ENCODE results near the gene CHRNE.

CHRNE gene

GRCh38 chr17:4863321-4863720, 39.6 kb downstream of the CHRNE start:
- WGBS = 100% methylated on average over 1 of the region's 1 CpG
- no peak for DNase-seq

GRCh38 chr17:4862720-4863119, 40.2 kb downstream of the CHRNE start:
- H3K18ac ChIP-seq (ENCODE audit: low read depth in 1 of 2, low read length in 2 of 2) = no peak overlapping the region
- no peak overlapping the region for H3K4me2 ChIP-seq (ENCODE audit: low read length, poor library complexity, severe bottlenecking)
- H3K4me3 ChIP-seq (ENCODE audit: insufficient read depth in 1 of 2, low read depth in 1 of 2, low read length in 2 of 2) = no peak overlapping the region
- 86% methylated on average over 4 of the region's 4 CpGs for WGBS
- H2BK120ac ChIP-seq (ENCODE audit: low read depth, low read length) = no peak overlapping the region
- no peak overlapping the region for H2BK5ac ChIP-seq (ENCODE audit: low read depth, low read length, poor library complexity, severe bottlenecking)
- DNase-seq = no peak
- H3K36me3 ChIP-seq (ENCODE audit: control insufficient read depth in 1 of 2, insufficient read depth in 2 of 2, low read depth in 1 of 2, low read length in 2 of 2) = peaks cover 7 to 18% of the 10 kb centered on the region in 2 experiments
- H3K9me3 ChIP-seq (ENCODE audit: control insufficient read depth, low read length) = no peaks in the 10 kb centered on the region
- H3K4me1 ChIP-seq (ENCODE audit: control insufficient read depth, insufficient read depth, low read depth, low read length) = peaks cover 9% of the 10 kb centered on the region
- H3K23ac ChIP-seq (ENCODE audit: low read length in 2 of 2) = no peak overlapping the region
- peaks cover 28% of the 10 kb centered on the region for H3K79me1 ChIP-seq (replicated peaks; ENCODE audit: low read length, poor library complexity, severe bottlenecking)
- H4K8ac ChIP-seq (ENCODE audit: low read length) = no peak overlapping the region
- no peak overlapping the region for H3K4ac ChIP-seq (ENCODE audit: low read depth in 1 of 2, low read length in 2 of 2)
- H3K27ac ChIP-seq (ENCODE audit: low read length, poor library complexity, severe bottlenecking) = no peak overlapping the region
- H3K14ac ChIP-seq (ENCODE audit: low read length in 2 of 2) = no peak overlapping the region
- H2BK15ac ChIP-seq (ENCODE audit: low read depth, poor library complexity, severe bottlenecking) = no peak overlapping the region
- H2BK12ac ChIP-seq (ENCODE audit: low read length in 2 of 2) = no peak overlapping the region
- H4K91ac ChIP-seq (ENCODE audit: low read length) = no peak overlapping the region
- H3K27me3 ChIP-seq (ENCODE audit: control insufficient read depth in 1 of 2, insufficient read depth in 1 of 2, low read length in 2 of 2) = no peaks in the 10 kb centered on the region
- H2AK5ac ChIP-seq (ENCODE audit: low read length, severe bottlenecking) = no peak overlapping the region
- no peak overlapping the region for H3K9ac ChIP-seq (ENCODE audit: low read length)
- H2AFZ ChIP-seq (ENCODE audit: low read depth, low read length) = no peak overlapping the region

More at GRCh38 chr17:4863321-4863720, 39.6 kb downstream of the CHRNE start:
- Histone ChIP-seq H3K4me2 (ENCODE audit: low read length, poor library complexity, severe bottlenecking) (no peak overlapping the region), H3K9me3 (ENCODE audit: control insufficient read depth, low read length) (no peaks in the 10 kb centered on the region), H3K79me1 (replicated peaks; ENCODE audit: low read length, poor library complexity, severe bottlenecking) (peaks cover 29% of the 10 kb centered on the region), H3K27ac (ENCODE audit: low read length, poor library complexity, severe bottlenecking) (no peak overlapping the region), H2BK5ac (ENCODE audit: low read depth, low read length, poor library complexity, severe bottlenecking) (no peak overlapping the region), H3K14ac (ENCODE audit: low read length in 2 of 2) (no peak overlapping the region), H2BK15ac (ENCODE audit: low read depth, poor library complexity, severe bottlenecking) (no peak overlapping the region), H3K27me3 (ENCODE audit: control insufficient read depth in 1 of 2, insufficient read depth in 1 of 2, low read length in 2 of 2) (no peaks in the 10 kb centered on the region), H3K18ac (ENCODE audit: low read depth in 1 of 2, low read length in 2 of 2) (no peak overlapping the region), H2BK120ac (ENCODE audit: low read depth, low read length) (no peak overlapping the region), H2BK12ac (ENCODE audit: low read length in 2 of 2) (no peak overlapping the region), H3K36me3 (ENCODE audit: control insufficient read depth in 1 of 2, insufficient read depth in 2 of 2, low read depth in 1 of 2, low read length in 2 of 2) (peaks cover 7 to 18% of the 10 kb centered on the region in 2 experiments), H3K4me1 (ENCODE audit: control insufficient read depth, insufficient read depth, low read depth, low read length) (peaks cover 6% of the 10 kb centered on the region), H3K9ac (ENCODE audit: low read length) (no peak overlapping the region), H2AFZ (ENCODE audit: low read depth, low read length) (no peak overlapping the region), H3K23ac (ENCODE audit: low read length in 2 of 2) (no peak overlapping the region), H4K8ac (ENCODE audit: low read length) (no peak overlapping the region), H4K91ac (ENCODE audit: low read length) (no peak overlapping the region), H3K4me3 (ENCODE audit: insufficient read depth in 1 of 2, low read depth in 1 of 2, low read length in 2 of 2) (no peak overlapping the region), H2AK5ac (ENCODE audit: low read length, severe bottlenecking) (no peak overlapping the region), H3K4ac (ENCODE audit: low read depth in 1 of 2, low read length in 2 of 2) (no peak overlapping the region)

- DNase-seq = no peak
- Histone ChIP-seq H3K9me3 (ENCODE audit: control insufficient read depth, low read length) (no peaks in the 10 kb centered on the region), H4K91ac (ENCODE audit: low read length) (no peak overlapping the region), H2AFZ (ENCODE audit: low read depth, low read length) (no peak overlapping the region), H3K18ac (ENCODE audit: low read depth in 1 of 2, low read length in 2 of 2) (no peak overlapping the region), H3K79me1 (replicated peaks; ENCODE audit: low read length, poor library complexity, severe bottlenecking) (peaks cover 40% of the 10 kb centered on the region), H3K4me1 (ENCODE audit: control insufficient read depth, insufficient read depth, low read depth, low read length) (peaks cover 13% of the 10 kb centered on the region), H2BK12ac (ENCODE audit: low read length in 2 of 2) (no peak overlapping the region), H2BK15ac (ENCODE audit: low read depth, poor library complexity, severe bottlenecking) (no peak overlapping the region), H2AK5ac (ENCODE audit: low read length, severe bottlenecking) (no peak overlapping the region), H3K14ac (ENCODE audit: low read length in 2 of 2) (no peak overlapping the region), H3K4ac (ENCODE audit: low read depth in 1 of 2, low read length in 2 of 2) (no peak overlapping the region), H3K23ac (ENCODE audit: low read length in 2 of 2) (no peak overlapping the region), H3K27me3 (ENCODE audit: control insufficient read depth in 1 of 2, insufficient read depth in 1 of 2, low read length in 2 of 2) (no peaks in the 10 kb centered on the region), H2BK120ac (ENCODE audit: low read depth, low read length) (no peak overlapping the region), H3K4me2 (ENCODE audit: low read length, poor library complexity, severe bottlenecking) (no peak overlapping the region), H3K36me3 (ENCODE audit: control insufficient read depth in 1 of 2, insufficient read depth in 2 of 2, low read depth in 1 of 2, low read length in 2 of 2) (peaks cover 11 to 28% of the 10 kb centered on the region in 2 experiments), H3K27ac (ENCODE audit: low read length, poor library complexity, severe bottlenecking) (no peak overlapping the region), H3K4me3 (ENCODE audit: insufficient read depth in 1 of 2, low read depth in 1 of 2, low read length in 2 of 2) (no peak overlapping the region), H2BK5ac (ENCODE audit: low read depth, low read length, poor library complexity, severe bottlenecking) (no peak overlapping the region), H3K9ac (ENCODE audit: low read length) (no peak overlapping the region), H4K8ac (ENCODE audit: low read length) (no peak overlapping the region)
- WGBS = 96% methylated on average over 16 of the region's 16 CpGs
Measured at GRCh38 chr17:4861052-4861451, 41.8 kb downstream of the CHRNE start.

GRCh38 chr17:4860651-4861050, 42.2 kb downstream of the CHRNE start:
- Histone ChIP-seq H3K4ac (ENCODE audit: low read depth in 1 of 2, low read length in 2 of 2) (no peak overlapping the region), H4K8ac (ENCODE audit: low read length) (no peak overlapping the region), H2BK120ac (ENCODE audit: low read depth, low read length) (no peak overlapping the region), H3K4me1 (ENCODE audit: control insufficient read depth, insufficient read depth, low read depth, low read length) (peaks cover 13% of the 10 kb centered on the region), H3K23ac (ENCODE audit: low read length in 2 of 2) (no peak overlapping the region), H2BK12ac (ENCODE audit: low read length in 2 of 2) (no peak overlapping the region), H3K9ac (ENCODE audit: low read length) (peak overlapping the region; percentile 27), H2BK15ac (ENCODE audit: low read depth, poor library complexity, severe bottlenecking) (no peak overlapping the region), H2BK5ac (ENCODE audit: low read depth, low read length, poor library complexity, severe bottlenecking) (no peak overlapping the region), H3K27me3 (ENCODE audit: control insufficient read depth in 1 of 2, insufficient read depth in 1 of 2, low read length in 2 of 2) (no peaks in the 10 kb centered on the region), H2AFZ (ENCODE audit: low read depth, low read length) (no peak overlapping the region), H3K18ac (ENCODE audit: low read depth in 1 of 2, low read length in 2 of 2) (no peak overlapping the region), H3K9me3 (ENCODE audit: control insufficient read depth, low read length) (no peaks in the 10 kb centered on the region), H3K79me1 (replicated peaks; ENCODE audit: low read length, poor library complexity, severe bottlenecking) (peaks cover 38% of the 10 kb centered on the region), H2AK5ac (ENCODE audit: low read length, severe bottlenecking) (no peak overlapping the region), H4K91ac (ENCODE audit: low read length) (no peak overlapping the region), H3K27ac (ENCODE audit: low read length, poor library complexity, severe bottlenecking) (no peak overlapping the region), H3K36me3 (ENCODE audit: control insufficient read depth in 1 of 2, insufficient read depth in 2 of 2, low read depth in 1 of 2, low read length in 2 of 2) (peaks cover 11 to 28% of the 10 kb centered on the region in 2 experiments), H3K4me2 (ENCODE audit: low read length, poor library complexity, severe bottlenecking) (no peak overlapping the region), H3K14ac (ENCODE audit: low read length in 2 of 2) (no peak overlapping the region), H3K4me3 (ENCODE audit: insufficient read depth in 1 of 2, low read depth in 1 of 2, low read length in 2 of 2) (no peak overlapping the region)
- 96% methylated on average over 9 of the region's 9 CpGs for WGBS
- no peak for DNase-seq
